ENCODE measurements around the gene RNF215.

DNA sequence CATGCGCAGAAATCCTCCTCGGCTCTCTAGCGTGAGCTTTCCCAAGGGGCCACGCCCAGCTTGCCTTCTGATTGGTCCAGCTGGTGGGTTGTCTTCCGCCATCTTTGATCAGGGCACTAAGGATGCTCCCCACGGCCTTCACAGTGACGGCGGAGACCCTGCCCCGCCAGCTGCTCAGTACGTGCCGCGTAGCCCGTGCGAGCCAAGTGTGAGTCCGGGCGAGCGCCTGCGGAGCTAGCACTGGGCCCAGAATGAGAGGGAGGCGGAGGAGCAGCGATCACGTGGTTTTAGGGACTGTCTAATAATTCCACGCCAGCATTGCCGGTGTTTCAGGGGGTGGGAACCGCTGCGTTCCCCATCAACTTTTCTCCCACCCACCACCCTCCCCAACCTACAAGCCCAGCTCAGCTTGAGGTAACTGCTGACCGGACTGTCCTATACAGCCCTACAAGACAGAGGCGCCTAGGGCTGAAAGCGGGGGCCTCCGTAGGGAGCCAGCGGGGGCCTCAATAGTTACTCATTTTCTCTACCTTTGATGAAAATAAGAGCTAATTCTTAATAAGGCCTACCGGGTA lies 36.8 kb upstream of the RNF215 start:
- TF ChIP-seq, protein P1, sequence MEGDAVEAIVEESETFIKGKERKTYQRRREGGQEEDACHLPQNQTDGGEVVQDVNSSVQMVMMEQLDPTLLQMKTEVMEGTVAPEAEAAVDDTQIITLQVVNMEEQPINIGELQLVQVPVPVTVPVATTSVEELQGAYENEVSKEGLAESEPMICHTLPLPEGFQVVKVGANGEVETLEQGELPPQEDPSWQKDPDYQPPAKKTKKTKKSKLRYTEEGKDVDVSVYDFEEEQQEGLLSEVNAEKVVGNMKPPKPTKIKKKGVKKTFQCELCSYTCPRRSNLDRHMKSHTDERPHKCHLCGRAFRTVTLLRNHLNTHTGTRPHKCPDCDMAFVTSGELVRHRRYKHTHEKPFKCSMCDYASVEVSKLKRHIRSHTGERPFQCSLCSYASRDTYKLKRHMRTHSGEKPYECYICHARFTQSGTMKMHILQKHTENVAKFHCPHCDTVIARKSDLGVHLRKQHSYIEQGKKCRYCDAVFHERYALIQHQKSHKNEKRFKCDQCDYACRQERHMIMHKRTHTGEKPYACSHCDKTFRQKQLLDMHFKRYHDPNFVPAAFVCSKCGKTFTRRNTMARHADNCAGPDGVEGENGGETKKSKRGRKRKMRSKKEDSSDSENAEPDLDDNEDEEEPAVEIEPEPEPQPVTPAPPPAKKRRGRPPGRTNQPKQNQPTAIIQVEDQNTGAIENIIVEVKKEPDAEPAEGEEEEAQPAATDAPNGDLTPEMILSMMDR (IDR thresholded peaks at IDR 0.05), result no peak
- no peak for TF ChIP-seq POLR2A (IDR thresholded peaks at IDR 0.05)

Data from breast epithelium (tissue), 3 donors.